GM06990 (cell line): Measurements from ENCODE around the gene ICAM4.

Source experiments
- DNase-seq: peaks from one replicate; pipeline ENCODE4 v3.0.0-alpha.2; 2011; ENCODE audit not compliant: insufficient read length; ENCODE audit errors: extremely low read depth
- H3K27me3 ChIP-seq: replicated peaks from 2 replicates; pipeline ENCODE4 v1.6.0; 2011; ENCODE audit warnings: low read length; ENCODE audit not compliant: control insufficient read depth, insufficient read depth
- H3K36me3 ChIP-seq: 2 replicates; pipeline ENCODE4 v1.5.1; 2011; ENCODE audit warnings: low read length; ENCODE audit not compliant: control insufficient read depth, insufficient read depth
- H3K4me3 ChIP-seq: replicated peaks from 2 replicates; pipeline ENCODE4 v1.5.1; 2011; ENCODE audit warnings: low read depth, mild to moderate bottlenecking, control low read depth, low read length
- CTCF ChIP-seq: IDR thresholded peaks from 2 replicates; pipeline ENCODE4 v1.5.1; 2011; ENCODE audit warnings: low read length, control low read depth, mild to moderate bottlenecking, inconsistent platforms; ENCODE audit not compliant: insufficient read depth, poor library complexity, severe bottlenecking

The ICAM4 gene

GRCh38 chr19:10255358-10255757 lies 31.4 kb upstream of the ICAM4 start:
- Histone ChIP-seq H3K27me3 (no peaks in the 10 kb centered on the region), H3K4me3 (no peak overlapping the region), H3K36me3 (peaks cover 34% of the 10 kb centered on the region)
- no peak for DNase-seq
- TF ChIP-seq CTCF: no peak

GRCh38 chr19:10256551-10256950 lies 30.2 kb upstream of the ICAM4 start:
- no peak overlapping the region for H3K4me3 ChIP-seq
- no peaks in the 10 kb centered on the region for H3K27me3 ChIP-seq
- TF ChIP-seq CTCF: no peak
- DNase-seq: no peak
- peaks cover 34% of the 10 kb centered on the region for H3K36me3 ChIP-seq

- no peak for DNase-seq
- peaks cover 34% of the 10 kb centered on the region for H3K36me3 ChIP-seq
- no peaks in the 10 kb centered on the region for H3K27me3 ChIP-seq
- TF ChIP-seq CTCF: no peak
- H3K4me3 ChIP-seq: no peak overlapping the region
These were observed 29.7 kb upstream of the ICAM4 start for GRCh38 chr19:10256970-10257615.

- peaks cover 34% of the 10 kb centered on the region for H3K36me3 ChIP-seq
- no peak for TF ChIP-seq CTCF
- no peak overlapping the region for H3K4me3 ChIP-seq
These were observed 28.6 kb upstream of the ICAM4 start for GRCh38 chr19:10258080-10258710.

GRCh38 chr19:10259162-10259905 lies 27.4 kb upstream of the ICAM4 start:
- Histone ChIP-seq H3K36me3 (peaks cover 31% of the 10 kb centered on the region), H3K27me3 (no peaks in the 10 kb centered on the region), H3K4me3 (no peak overlapping the region)
- TF ChIP-seq CTCF: peak; percentile 80
- peak; percentile 70 for DNase-seq

More at GRCh38 chr19:10258080-10258710, 28.6 kb upstream of the ICAM4 start:
- no peaks in the 10 kb centered on the region for H3K27me3 ChIP-seq
- DNase-seq: no peak
